Lower lobe of right lung (tissue), 2 donors: ENCODE results near the gene TBXAS1. TPM values are rescaled to one million over a fixed set of nuclear protein-coding genes. Genes with fewer than 3 reads are reported as not detected.

Experiments
- ATAC-seq, 2 donors: fragments of 200-7000 bp; cut with Tn5 transposase; one replicate each; pipeline ENCODE4 v1.9.1; 2020 to 2022; ENCODE audit warnings: mild to moderate bottlenecking in 2 of 2, moderate library complexity in 2 of 2
- DNase-seq: peaks from one replicate; pipeline ENCODE4 v3.0.0-alpha.2; 2020
- H3K27ac ChIP-seq: fragments of 200-600 bp; one replicate; pipeline ENCODE4 v1.8.0; 2022
- H3K27me3 ChIP-seq: fragments of 200-600 bp; one replicate; pipeline ENCODE4 v1.8.0; 2022; ENCODE audit warnings: low read depth
- H3K36me3 ChIP-seq: fragments of 200-600 bp; one replicate; pipeline ENCODE4 v1.8.0; 2022; ENCODE audit warnings: mild to moderate bottlenecking
- H3K4me1 ChIP-seq: fragments of 200-600 bp; one replicate; pipeline ENCODE4 v1.8.0; 2022
- H3K4me3 ChIP-seq: fragments of 200-600 bp; one replicate; pipeline ENCODE4 v1.8.0; 2022; ENCODE audit warnings: mild to moderate bottlenecking
- H3K9me3 ChIP-seq: fragments of 200-600 bp; one replicate; pipeline ENCODE4 v1.8.0; 2022
- CTCF ChIP-seq: fragments of 200-600 bp; IDR thresholded peaks from one replicate; pipeline ENCODE4 v1.8.0; 2022; ENCODE audit warnings: antibody characterized with exemption, mild to moderate bottlenecking
- intact Hi-C: fragments of 100-400 bp; cut with DNase I; formaldehyde crosslinking; loops from one replicate; pipeline ENCODE4 v1.11.0; 2022
- total RNA-seq: library from RNA; stranded (reverse); fragmentation: NEBNext Ultra II Directional; extraction: Animal tissue kit (Norgen Biotek cat#: 25700); gene quantifications from one replicate; pipeline ENCODE4 v1.2.1, GENCODE V29; 2021
- donor health status: DM: no; HTN: yes; CAD: no; lungs with severe emphysema.

Gene TBXAS1
- total RNA-seq, 1 donor from 2014 or later, result 92.6 TPM

- H3K4me1 ChIP-seq, result no peaks in the 10 kb centered on the region
- H3K27ac ChIP-seq, result no peak overlapping the region
- no peak for ATAC-seq
- TF ChIP-seq CTCF, result no peak
- no peaks in the 10 kb centered on the region for H3K9me3 ChIP-seq
- peaks cover 30% of the 10 kb centered on the region for H3K36me3 ChIP-seq
- H3K27me3 ChIP-seq, result no peaks in the 10 kb centered on the region
- no peak for DNase-seq
- intact Hi-C loops, result no loop called here
- no peak overlapping the region for H3K4me3 ChIP-seq
Measured at GRCh38 chr7:139959718-139960117, 130.7 kb downstream of the TBXAS1 start.

- no peak overlapping the region for H3K27ac ChIP-seq
- intact Hi-C loops, result no loop called here
- no peak for ATAC-seq
- no peaks in the 10 kb centered on the region for H3K27me3 ChIP-seq
- no peaks in the 10 kb centered on the region for H3K4me1 ChIP-seq
- H3K36me3 ChIP-seq, result peaks cover 29% of the 10 kb centered on the region
- no peaks in the 10 kb centered on the region for H3K9me3 ChIP-seq
- TF ChIP-seq CTCF, result no peak
- no peak overlapping the region for H3K4me3 ChIP-seq
- DNase-seq, result no peak
Measured at GRCh38 chr7:139960157-139960556, 131.1 kb downstream of the TBXAS1 start.

- H3K36me3 ChIP-seq, result peaks cover 17% of the 10 kb centered on the region
- intact Hi-C loops, result no loop called here
- no peak overlapping the region for H3K4me3 ChIP-seq
- TF ChIP-seq CTCF, result no peak
- H3K27me3 ChIP-seq, result no peaks in the 10 kb centered on the region
- no peaks in the 10 kb centered on the region for H3K9me3 ChIP-seq
- no peak for DNase-seq
- no peak for ATAC-seq
- no peak overlapping the region for H3K27ac ChIP-seq
- no peaks in the 10 kb centered on the region for H3K4me1 ChIP-seq
Measured at GRCh38 chr7:139965942-139966628, 137.0 kb downstream of the TBXAS1 start.

GRCh38 chr7:139966949-139967348 lies 137.9 kb downstream of the TBXAS1 start:
- Histone ChIP-seq H3K27ac (no peak overlapping the region), H3K4me1 (no peaks in the 10 kb centered on the region), H3K27me3 (no peaks in the 10 kb centered on the region), H3K36me3 (peaks cover 15% of the 10 kb centered on the region), H3K9me3 (no peaks in the 10 kb centered on the region), H3K4me3 (no peak overlapping the region)
- ATAC-seq (no peak), DNase-seq (no peak)
- no peak for TF ChIP-seq CTCF
- intact Hi-C loops, result no loop called here

GRCh38 chr7:139968931-139969330 lies 139.9 kb downstream of the TBXAS1 start:
- no peaks in the 10 kb centered on the region for H3K9me3 ChIP-seq
- H3K27ac ChIP-seq, result no peak overlapping the region
- H3K4me3 ChIP-seq, result no peak overlapping the region
- H3K36me3 ChIP-seq, result peaks cover 5% of the 10 kb centered on the region
- DNase-seq, result no peak
- intact Hi-C loops, result no loop called here
- no peak for TF ChIP-seq CTCF
- no peak for ATAC-seq
- H3K4me1 ChIP-seq, result no peaks in the 10 kb centered on the region
- H3K27me3 ChIP-seq, result no peaks in the 10 kb centered on the region
